Activated CD4-positive, alpha-beta T cell treated with anti-CD3 and anti-CD28 coated beads, Interleukin-2, amount 50 U/mL, for 4 hours (primary cell): ENCODE results near the gene RCAN3.
"Not testable (repeated sequence)": the region's sequence is repeated elsewhere in the genome, so short reads cannot be mapped to it uniquely, and the experiment has no call there.

Experiments used
- DNase-seq, 2 experiments: peaks; one replicate each; pipeline ENCODE4 v3.0.0-alpha.2; 2020

RCAN3 gene

GRCh38 chr1:24514946-24515345 lies 12.3 kb downstream of the RCAN3 start:
- no peak for DNase-seq

DNA sequence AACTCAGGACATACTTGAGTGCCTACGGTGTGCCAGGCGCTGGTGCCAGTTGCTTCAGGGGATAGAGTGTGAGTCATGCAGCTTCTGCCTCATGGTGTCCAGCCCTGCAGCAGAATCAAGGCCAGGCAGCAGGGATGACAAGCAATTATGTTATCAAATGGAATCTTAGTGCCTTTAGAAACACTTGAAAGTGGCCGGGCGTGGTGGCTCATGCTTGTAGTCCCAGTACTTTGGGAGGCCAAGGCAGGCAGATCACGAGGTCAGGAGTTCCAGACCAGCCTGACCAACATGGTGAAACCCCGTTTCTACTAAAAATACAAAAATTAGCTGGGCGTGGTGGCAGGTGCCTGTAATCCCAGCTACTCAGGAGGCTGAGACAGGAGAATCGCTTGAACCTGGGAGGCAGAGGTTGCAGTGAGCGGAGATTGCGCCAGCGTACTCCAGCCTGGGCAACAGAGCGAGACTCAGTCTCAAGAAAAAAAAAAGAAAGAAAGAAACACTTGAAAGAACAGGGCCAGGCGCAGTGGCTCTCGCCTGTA lies 13.1 kb downstream of the RCAN3 start:
- not testable (repeated sequence) for DNase-seq

GRCh38 chr1:24516506-24516905 lies 13.9 kb downstream of the RCAN3 start:
- no peak for DNase-seq

- no peak for DNase-seq
These were observed 15.3 kb downstream of the RCAN3 start for GRCh38 chr1:24517898-24518297.

GRCh38 chr1:24520282-24520681 lies 17.6 kb downstream of the RCAN3 start:
- not testable (repeated sequence) for DNase-seq

DNA sequence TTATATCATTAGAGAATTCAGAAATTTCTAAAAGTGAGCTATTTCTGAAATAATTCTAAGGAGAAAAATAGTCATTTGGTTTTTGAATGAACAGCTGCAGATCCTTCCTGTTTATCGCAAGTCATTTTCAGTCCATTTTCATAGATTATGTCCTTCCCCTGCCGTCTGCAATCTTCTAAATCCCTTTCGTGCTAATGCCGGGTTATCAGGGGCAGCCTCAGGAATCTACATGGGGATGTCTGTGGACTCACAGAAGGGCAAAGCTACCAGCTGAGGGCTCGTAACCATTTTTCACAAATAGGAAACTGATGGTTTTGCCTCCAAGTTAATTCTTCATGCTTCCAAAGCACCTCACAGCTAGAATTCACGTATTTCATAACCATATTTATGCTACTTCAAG lies 23.0 kb downstream of the RCAN3 start:
- no peak for DNase-seq

- no peak for DNase-seq
These were observed 23.4 kb downstream of the RCAN3 start for GRCh38 chr1:24526045-24526444.

GRCh38 chr1:24526940-24527542 lies 24.4 kb downstream of the RCAN3 start:
- DNase-seq: peak; percentile 51 to 53

- DNase-seq: no peak
These were observed 26.1 kb downstream of the RCAN3 start for GRCh38 chr1:24528744-24529143.

DNA sequence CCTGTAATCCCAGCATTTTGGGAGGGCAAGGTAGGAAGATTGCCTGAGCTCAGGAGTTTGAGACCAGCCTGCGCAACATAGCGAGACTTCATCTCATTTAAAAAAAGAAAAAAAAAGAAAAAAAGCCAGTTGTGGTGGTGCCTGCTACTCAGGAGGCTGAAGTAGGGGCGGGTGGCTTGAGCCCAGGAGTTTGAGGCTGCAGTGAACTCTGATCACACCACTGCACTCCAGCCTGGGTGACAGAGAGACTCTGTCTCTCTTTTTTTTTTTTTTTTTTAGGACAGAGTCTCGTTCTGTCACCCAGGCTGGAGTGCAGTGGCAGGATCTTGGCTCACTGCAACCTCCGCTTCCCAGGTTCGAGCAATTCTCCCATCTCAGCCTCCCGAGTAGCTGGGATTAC lies 26.7 kb downstream of the RCAN3 start:
- DNase-seq: not testable (repeated sequence)

DNA sequence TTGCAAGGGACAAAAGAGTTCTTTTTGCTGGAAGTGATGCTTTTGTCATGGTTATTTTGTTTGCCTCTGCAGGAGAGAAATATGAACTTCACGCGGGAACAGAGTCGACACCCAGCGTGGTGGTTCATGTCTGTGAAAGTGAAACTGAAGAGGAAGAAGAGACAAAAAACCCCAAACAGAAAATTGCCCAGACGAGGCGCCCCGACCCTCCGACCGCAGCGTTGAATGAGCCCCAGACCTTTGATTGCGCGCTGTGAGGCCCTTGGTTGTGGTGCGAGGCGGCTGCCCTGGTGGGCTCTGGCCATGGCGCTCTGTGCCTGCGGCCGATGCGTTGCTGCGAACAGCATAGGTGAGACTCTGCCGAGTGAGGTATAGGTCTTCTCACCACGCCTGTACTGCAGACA lies 32.4 kb downstream of the RCAN3 start:
- peak; percentile 58 to 60 for DNase-seq

DNA sequence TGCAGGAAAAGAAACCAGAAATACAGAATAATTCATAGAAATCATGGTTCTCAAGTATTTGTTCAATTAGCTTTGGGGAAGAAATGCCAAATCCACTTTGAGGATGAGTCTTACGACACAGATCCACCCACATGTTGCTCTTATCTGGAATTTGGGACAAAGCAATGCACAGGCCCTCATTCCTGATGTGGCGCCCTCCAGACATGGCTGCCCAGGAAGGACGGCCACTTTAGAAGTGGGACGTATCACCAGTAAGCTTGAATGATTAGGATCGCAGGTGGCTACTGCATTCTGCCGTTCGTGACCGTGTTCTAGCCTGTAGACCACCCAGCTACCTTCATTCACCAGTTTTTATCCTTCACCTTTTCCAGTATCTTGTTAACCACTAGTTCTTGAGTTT lies 33.1 kb downstream of the RCAN3 start:
- DNase-seq: no peak

DNA sequence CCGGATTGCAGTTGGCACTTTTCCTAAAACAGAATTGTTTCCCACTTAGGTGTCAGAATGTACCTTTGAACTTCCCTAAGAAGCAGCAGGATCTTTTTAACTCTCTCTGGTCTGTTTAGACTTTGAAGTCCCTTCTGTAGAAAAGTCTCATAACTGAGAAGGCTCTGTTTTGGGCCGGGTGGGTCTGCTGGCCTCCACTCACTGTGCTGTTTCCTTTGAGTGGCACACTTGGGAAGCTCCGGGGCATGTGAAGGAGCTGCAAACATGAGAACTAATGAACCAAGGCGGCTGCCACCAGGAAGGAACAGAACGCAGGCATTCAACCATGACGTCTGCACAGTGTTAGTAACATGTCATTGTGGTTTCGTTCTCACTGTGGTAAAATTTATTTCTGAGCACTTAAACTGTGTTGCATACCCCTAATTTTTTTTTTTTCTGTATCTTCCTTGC lies 33.8 kb downstream of the RCAN3 start:
- peak; percentile 43 to 52 for DNase-seq

- DNase-seq: no peak
These were observed 37.6 kb downstream of the RCAN3 start for GRCh38 chr1:24540051-24540905.

DNA sequence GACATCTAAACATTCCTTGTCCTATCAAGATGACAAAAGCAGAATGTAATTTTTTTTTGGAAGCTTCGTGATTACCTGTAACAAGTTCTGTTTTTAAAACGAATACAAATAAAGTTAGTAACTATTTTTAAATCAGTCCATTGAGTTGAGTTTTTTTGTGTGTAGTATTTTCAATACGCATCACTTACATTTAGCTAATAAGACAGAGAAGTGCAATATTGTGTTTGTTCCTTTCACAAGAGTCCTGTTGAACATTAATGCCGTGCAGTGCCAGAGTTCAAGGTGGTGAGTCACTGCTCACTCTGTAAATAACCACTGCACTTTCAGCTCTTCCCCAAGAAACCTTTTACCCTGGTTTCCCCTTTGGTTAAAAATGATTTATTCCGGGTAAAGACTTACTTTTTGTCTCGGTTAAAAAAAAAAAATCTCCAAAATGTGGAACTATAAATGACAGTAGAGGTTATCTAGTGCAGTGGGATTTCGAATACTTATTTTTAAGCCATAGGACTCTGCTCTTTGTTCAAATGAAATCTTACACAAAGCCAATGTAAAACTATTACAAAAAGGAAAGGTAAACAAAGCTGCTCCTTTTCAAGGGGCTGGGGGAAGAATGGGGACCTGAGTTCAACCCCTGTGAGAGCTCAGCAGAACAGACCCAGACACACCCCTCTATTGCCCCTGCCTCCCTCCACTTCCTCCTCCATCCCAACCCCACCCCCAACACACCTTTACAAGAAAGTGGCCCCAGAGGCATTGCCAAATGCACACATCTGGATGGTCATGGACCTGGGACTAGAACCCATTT lies 38.5 kb downstream of the RCAN3 start:
- DNase-seq: peak; percentile 16 to 18

- DNase-seq: no peak
These were observed 39.2 kb downstream of the RCAN3 start for GRCh38 chr1:24541711-24542346.

DNA sequence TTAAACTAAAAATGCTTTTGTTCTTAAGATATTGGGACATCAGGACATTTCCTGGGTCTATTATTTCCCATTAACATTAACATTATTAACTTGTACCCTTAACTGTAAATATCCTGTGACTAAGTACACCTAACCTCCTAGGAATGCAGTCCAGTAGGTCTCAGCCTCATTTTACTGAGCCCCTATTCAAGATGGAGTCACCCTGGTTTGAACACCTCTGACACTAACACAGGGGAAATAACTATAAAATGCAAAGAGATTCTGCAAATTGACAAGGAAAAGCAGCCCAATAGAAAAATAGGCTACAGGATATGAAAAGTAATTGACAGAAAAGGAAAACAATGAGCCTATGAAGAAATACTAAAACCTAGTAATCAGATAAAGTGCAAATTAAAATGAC lies 41.6 kb downstream of the RCAN3 start:
- DNase-seq: no peak

GRCh38 chr1:24545662-24546061 lies 43.0 kb downstream of the RCAN3 start:
- DNase-seq: no peak

DNA sequence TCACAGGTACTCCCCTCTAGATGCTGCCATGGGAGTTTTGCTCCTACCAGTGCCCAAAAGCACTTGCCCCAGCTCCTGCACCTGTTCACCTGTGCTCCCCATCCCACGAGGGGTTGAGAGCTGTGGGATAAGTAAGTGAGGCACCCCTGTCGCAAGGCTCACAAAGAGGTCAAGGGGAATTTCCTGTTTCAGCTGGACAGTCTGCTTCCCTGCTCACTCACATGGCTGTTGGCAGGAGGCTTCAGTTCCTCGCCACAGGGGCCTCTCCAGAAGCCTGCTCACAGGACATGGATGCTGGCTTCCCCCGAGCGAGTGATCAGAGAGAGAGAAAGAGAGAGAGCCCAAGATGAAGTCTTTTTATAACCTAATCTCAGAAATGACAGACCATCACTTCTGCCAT lies 44.6 kb downstream of the RCAN3 start:
- DNase-seq: no peak

DNA sequence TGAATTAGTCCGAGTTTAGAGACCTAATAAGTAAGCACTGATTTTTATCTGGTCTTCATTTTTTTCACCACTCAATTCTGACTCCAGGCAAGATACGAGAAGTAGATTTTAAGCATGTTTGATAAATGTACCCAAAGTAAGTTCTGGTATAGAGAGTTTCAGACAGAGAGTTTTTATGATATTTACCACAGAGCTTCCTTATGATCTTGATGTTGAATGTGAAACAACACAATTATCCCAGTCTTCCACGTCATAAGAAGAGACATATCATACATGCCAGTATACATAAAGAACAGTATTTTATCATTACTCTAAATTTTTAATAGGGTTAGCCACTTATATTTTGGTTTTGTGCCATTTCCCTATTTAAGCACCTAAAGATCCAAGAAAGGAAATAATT lies 45.4 kb downstream of the RCAN3 start:
- DNase-seq: no peak

- not testable (repeated sequence) for DNase-seq
These were observed 46.6 kb downstream of the RCAN3 start for GRCh38 chr1:24549210-24549609.

GRCh38 chr1:24551290-24551959 lies 48.8 kb downstream of the RCAN3 start:
- no peak for DNase-seq
